ENCODE measurements around the gene RAB40AL. TPM values are rescaled to one million over a fixed set of nuclear protein-coding genes. Genes with fewer than 3 reads are reported as not detected.
"Not testable (repeated sequence)": the region's sequence is repeated elsewhere in the genome, so short reads cannot be mapped to it uniquely, and the experiment has no call there.

RAB40AL gene
- total RNA-seq (0.34 and 1.4 TPM in 2 replicates), polyA plus RNA-seq (0.45 and 0.48 TPM in 2 replicates), polyA minus RNA-seq (0.43 and 1.2 TPM in 2 replicates)
- 0.09 TPM for total RNA-seq (2013)

GRCh38 chrX:102936972-102937371 is at the start of gene RAB40AL:
Gene RAB40AL (plus strand): TSS chrX:102937272. CDS start chrX:102937319, 47 bp downstream.
- CTCF ChIA-PET = interaction anchor here (1.9 kb wide), 1 partner anchor 14 kb away, joined by 8 read pairs; no protein-coding TSS in a partner anchor
- ATAC-seq (ENCODE audit: low read depth); intact Hi-C loops (cut with micrococcal nuclease); DNase-seq; POLR2A ChIA-PET; H4K20me1 ChIP-seq (ENCODE audit: control insufficient read depth, insufficient read depth, low read length, poor library complexity, severe bottlenecking); H3K27me3 ChIP-seq (replicated peaks in 1 of 4; ENCODE audit: control extremely low read depth in 1 of 4, control insufficient read depth in 3 of 4, insufficient read depth in 4 of 4, low read length in 3 of 4); H3K9me3 ChIP-seq (ENCODE audit: control extremely low read depth in 1 of 3, control insufficient read depth in 2 of 3, insufficient read depth in 1 of 3, low read length in 2 of 3); H2AFZ ChIP-seq (ENCODE audit: insufficient read depth, low read depth, low read length, poor library complexity, severe bottlenecking); H3K27ac ChIP-seq (ENCODE audit: low read length in 2 of 2); H3K27ac Mint-ChIP-seq; H3K36me3 ChIP-seq (replicated peaks in 1 of 2; ENCODE audit: control extremely low read depth in 1 of 2, control insufficient read depth in 1 of 2, extremely low read depth in 1 of 2, insufficient read depth in 2 of 2, low read length in 1 of 2); H3K27me3 Mint-ChIP-seq; H3K4me1 ChIP-seq (ENCODE audit: control insufficient read depth in 2 of 2, insufficient read depth in 2 of 2, low read length in 2 of 2); H3K4me3 Mint-ChIP-seq; H3K4me1 Mint-ChIP-seq; H3K9ac ChIP-seq (ENCODE audit: low read length); H3K4me3 ChIP-seq (ENCODE audit: control extremely low read depth in 1 of 5, extremely low read depth in 1 of 5, insufficient read depth in 1 of 5, low read depth in 2 of 5, low read length in 4 of 5); H3K9me3 Mint-ChIP-seq (ENCODE audit: insufficient read depth); H3K79me2 ChIP-seq (ENCODE audit: control insufficient read depth, insufficient read depth, low read length); H3K4me2 ChIP-seq (replicated peaks; ENCODE audit: low read depth, low read length, poor library complexity, severe bottlenecking): not testable (repeated sequence)
- WGBS (ENCODE audit: insufficient coverage) = 93% methylated on average over 7 of the region's 15 CpGs

- no peaks in the 10 kb centered on the region for H3K4me1 Mint-ChIP-seq
- Histone ChIP-seq H3K4me2 (replicated peaks; ENCODE audit: low read depth, low read length, poor library complexity, severe bottlenecking) (no peak overlapping the region), H3K27ac (ENCODE audit: low read length in 2 of 2) (no peak overlapping the region), H3K27me3 (replicated peaks in 1 of 4; ENCODE audit: control extremely low read depth in 1 of 4, control insufficient read depth in 3 of 4, insufficient read depth in 4 of 4, low read length in 3 of 4) (no peaks in the 10 kb centered on the region), H3K9ac (ENCODE audit: low read length) (no peak overlapping the region), H2AFZ (ENCODE audit: insufficient read depth, low read depth, low read length, poor library complexity, severe bottlenecking) (no peak overlapping the region), H3K4me3 (ENCODE audit: control extremely low read depth in 1 of 5, extremely low read depth in 1 of 5, insufficient read depth in 1 of 5, low read depth in 2 of 5, low read length in 4 of 5) (no peak overlapping the region), H3K9me3 (ENCODE audit: control extremely low read depth in 1 of 3, control insufficient read depth in 2 of 3, insufficient read depth in 1 of 3, low read length in 2 of 3) (no peaks in the 10 kb centered on the region), H3K79me2 (ENCODE audit: control insufficient read depth, insufficient read depth, low read length) (no peaks in the 10 kb centered on the region), H3K36me3 (replicated peaks in 1 of 2; ENCODE audit: control extremely low read depth in 1 of 2, control insufficient read depth in 1 of 2, extremely low read depth in 1 of 2, insufficient read depth in 2 of 2, low read length in 1 of 2) (no peaks in the 10 kb centered on the region), H4K20me1 (ENCODE audit: control insufficient read depth, insufficient read depth, low read length, poor library complexity, severe bottlenecking) (no peaks in the 10 kb centered on the region), H3K4me1 (ENCODE audit: control insufficient read depth in 2 of 2, insufficient read depth in 2 of 2, low read length in 2 of 2) (no peaks in the 10 kb centered on the region)
- ATAC-seq (ENCODE audit: low read depth) (no peak), DNase-seq (no peak)
- CTCF ChIA-PET = no interaction called here
- H3K9me3 Mint-ChIP-seq (ENCODE audit: insufficient read depth) = no peaks in the 10 kb centered on the region
- no peaks in the 10 kb centered on the region for H3K27me3 Mint-ChIP-seq
- no CpG with 5 or more reads among the region's 3 CpGs for WGBS (ENCODE audit: insufficient coverage)
- no peak overlapping the region for H3K4me3 Mint-ChIP-seq
- H3K27ac Mint-ChIP-seq = no peak overlapping the region
- TF ChIP-seq EZH2 (IDR thresholded peaks at IDR 0.05; ENCODE audit: borderline replicate concordance, insufficient read depth, low read depth, low read length, poor library complexity, severe bottlenecking) (no peak), CTCF (IDR thresholded peaks at IDR 0.05) (no peak)
- intact Hi-C loops (cut with micrococcal nuclease) = no loop called here
- POLR2A ChIA-PET = no interaction called here
Observed at GRCh38 chrX:102887687-102888086, 49.4 kb upstream of the RAB40AL start.

All from B cell (primary cell).